Stimulated activated memory B cell treated with anti-CD40 and anti-IgM and Interleukin-4, amounts not matched to agents 10 μg/mL and 1 μg/mL and 100 μg/mL, for 72 hours (primary cell): Measurements from ENCODE around the gene GIMAP4.
"Not testable (repeated sequence)": the region's sequence is repeated elsewhere in the genome, so short reads cannot be mapped to it uniquely, and the experiment has no call there.

Experiments used
- ATAC-seq: fragments of 150-1000 bp; cut with Tn5 transposase; 2 replicates; pipeline ENCODE4 v1.10.0; 2021
- H3K27ac Mint-ChIP-seq: one replicate; pipeline ENCODE4 v1.8.0; 2022; ENCODE audit warnings: mild to moderate bottlenecking, mixed read lengths
- H3K27me3 Mint-ChIP-seq: one replicate; pipeline ENCODE4 v1.8.0; 2022; ENCODE audit warnings: mixed read lengths
- H3K36me3 Mint-ChIP-seq: one replicate; pipeline ENCODE4 v1.8.0; 2022; ENCODE audit warnings: mixed read lengths
- H3K4me1 Mint-ChIP-seq: one replicate; pipeline ENCODE4 v1.8.0; 2022; ENCODE audit warnings: mixed read lengths
- H3K4me3 Mint-ChIP-seq: one replicate; pipeline ENCODE4 v1.8.0; 2022; ENCODE audit warnings: mild to moderate bottlenecking, moderate library complexity, mixed read lengths
- H3K9me3 Mint-ChIP-seq: one replicate; pipeline ENCODE4 v1.8.0; 2022; ENCODE audit warnings: mixed read lengths

The GIMAP4 gene

DNA sequence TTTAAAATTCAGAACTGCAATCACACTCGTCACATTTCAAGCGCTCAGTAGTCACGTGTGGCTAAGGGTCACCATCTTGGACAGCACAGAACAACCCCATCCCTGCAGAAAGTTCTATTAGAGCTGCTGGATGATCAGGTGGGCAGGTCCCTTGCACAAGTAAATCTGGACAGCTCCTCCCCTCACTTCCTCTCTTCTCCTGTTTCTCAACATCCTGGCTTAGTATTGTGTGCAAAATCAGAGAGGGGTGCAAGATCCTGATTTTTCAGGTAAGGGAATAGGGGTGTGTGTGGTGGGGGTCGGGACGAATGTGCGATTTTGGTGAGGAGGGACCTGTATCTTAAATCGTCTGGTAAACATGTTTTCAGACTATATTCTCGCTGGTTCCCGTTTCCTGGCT lies at the start of gene GIMAP4:
Gene GIMAP4 (plus strand): TSS at position 222 of the 400 bp plus-strand sequence. CDS start 2,512 bp downstream, outside the sequence.
- H3K27me3 Mint-ChIP-seq, result peaks cover 36% of the 10 kb centered on the region
- H3K4me3 Mint-ChIP-seq, result no peak within 1 kb of the TSS
- H3K36me3 Mint-ChIP-seq, result no peaks in the 10 kb centered on the region
- ATAC-seq, result no peak
- H3K9me3 Mint-ChIP-seq, result no peaks in the 10 kb centered on the region
- H3K4me1 Mint-ChIP-seq, result peaks cover 11% of the 10 kb centered on the region
- H3K27ac Mint-ChIP-seq, result no peak within 1 kb of the TSS

DNA sequence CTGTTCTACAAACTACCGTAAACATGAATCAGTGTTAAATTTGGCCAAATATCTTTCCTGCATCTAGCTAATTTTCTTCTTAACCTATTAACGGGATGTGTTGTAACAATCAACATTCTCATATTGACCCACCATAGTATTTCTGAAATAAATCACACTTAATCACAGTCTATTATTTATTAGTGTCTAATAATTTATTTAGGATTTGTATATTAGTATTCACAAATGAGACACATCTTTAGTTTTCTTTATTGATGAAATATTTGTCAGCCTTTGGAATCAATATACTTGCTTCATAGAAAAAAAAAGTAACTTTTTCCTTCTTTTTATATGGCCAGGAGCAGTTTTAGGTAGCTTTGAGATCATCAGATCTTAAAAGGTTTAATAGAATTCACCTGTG lies 47.9 kb upstream of the GIMAP4 start:
- Mint-ChIP-seq H3K36me3 (no peaks in the 10 kb centered on the region), H3K9me3 (no peaks in the 10 kb centered on the region), H3K4me1 (peaks cover 7% of the 10 kb centered on the region), H3K27me3 (no peaks in the 10 kb centered on the region), H3K27ac (no peak overlapping the region), H3K4me3 (no peak overlapping the region)
- ATAC-seq, result no peak

DNA sequence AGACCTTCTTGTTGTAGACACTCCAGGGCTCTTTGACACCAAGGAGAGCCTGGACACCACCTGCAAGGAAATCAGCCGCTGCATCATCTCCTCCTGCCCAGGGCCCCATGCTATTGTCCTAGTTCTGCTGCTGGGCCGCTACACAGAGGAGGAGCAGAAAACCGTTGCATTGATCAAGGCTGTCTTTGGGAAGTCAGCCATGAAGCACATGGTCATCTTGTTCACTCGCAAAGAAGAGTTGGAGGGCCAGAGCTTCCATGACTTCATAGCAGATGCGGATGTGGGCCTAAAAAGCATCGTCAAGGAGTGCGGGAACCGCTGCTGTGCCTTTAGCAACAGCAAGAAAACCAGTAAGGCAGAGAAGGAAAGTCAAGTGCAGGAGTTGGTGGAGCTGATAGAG lies 47.0 kb upstream of the GIMAP4 start:
- no peak overlapping the region for H3K4me3 Mint-ChIP-seq
- no peak overlapping the region for H3K27ac Mint-ChIP-seq
- H3K36me3 Mint-ChIP-seq, result no peaks in the 10 kb centered on the region
- no peaks in the 10 kb centered on the region for H3K9me3 Mint-ChIP-seq
- no peak for ATAC-seq
- no peaks in the 10 kb centered on the region for H3K27me3 Mint-ChIP-seq
- H3K4me1 Mint-ChIP-seq, result no peaks in the 10 kb centered on the region

DNA sequence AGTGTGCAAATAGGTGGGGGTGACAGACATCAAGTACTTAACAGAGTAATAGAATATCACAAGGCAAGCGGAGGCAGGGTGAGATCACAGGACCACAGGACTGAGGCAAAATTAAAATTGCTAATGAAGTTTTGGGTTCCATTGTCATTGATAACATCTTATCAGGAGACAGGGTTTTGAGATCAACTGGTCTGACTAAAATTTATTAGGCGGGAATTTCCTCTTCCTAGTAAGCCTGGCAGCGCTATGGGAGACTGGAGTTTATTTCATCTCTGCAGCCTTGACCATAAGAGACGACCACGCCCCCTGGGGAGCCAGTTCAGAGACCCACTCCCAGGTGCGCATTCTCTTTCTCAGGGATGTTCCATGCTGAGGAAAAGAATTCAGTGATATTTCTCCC lies 44.3 kb upstream of the GIMAP4 start:
- not testable (repeated sequence) for H3K4me1 Mint-ChIP-seq, H3K4me3 Mint-ChIP-seq, H3K36me3 Mint-ChIP-seq, ATAC-seq, H3K9me3 Mint-ChIP-seq, H3K27ac Mint-ChIP-seq, H3K27me3 Mint-ChIP-seq

DNA sequence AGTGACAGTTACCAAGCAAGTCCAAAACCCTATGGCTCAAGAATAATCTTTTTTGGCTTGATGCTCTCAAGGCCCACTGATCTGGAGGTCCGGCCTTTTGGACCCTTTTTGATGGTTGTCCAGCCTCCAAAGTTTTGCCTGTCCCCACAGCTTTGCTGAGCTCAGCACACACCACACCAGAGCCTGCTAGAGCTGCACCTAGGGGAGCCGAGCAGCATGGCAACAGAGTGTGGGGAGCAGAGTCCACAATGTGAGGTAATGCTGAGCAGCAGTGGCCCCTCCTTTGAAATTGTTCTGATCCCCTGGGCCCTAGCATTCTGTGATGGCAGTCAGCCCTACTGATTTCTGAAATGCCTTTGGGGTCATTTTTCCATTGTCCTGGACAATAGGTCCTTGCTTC lies 43.2 kb upstream of the GIMAP4 start:
- no peak overlapping the region for H3K27ac Mint-ChIP-seq
- H3K4me3 Mint-ChIP-seq, result no peak overlapping the region
- no peaks in the 10 kb centered on the region for H3K4me1 Mint-ChIP-seq
- no peaks in the 10 kb centered on the region for H3K36me3 Mint-ChIP-seq
- no peaks in the 10 kb centered on the region for H3K27me3 Mint-ChIP-seq
- peaks cover 7% of the 10 kb centered on the region for H3K9me3 Mint-ChIP-seq
- ATAC-seq, result no peak

DNA sequence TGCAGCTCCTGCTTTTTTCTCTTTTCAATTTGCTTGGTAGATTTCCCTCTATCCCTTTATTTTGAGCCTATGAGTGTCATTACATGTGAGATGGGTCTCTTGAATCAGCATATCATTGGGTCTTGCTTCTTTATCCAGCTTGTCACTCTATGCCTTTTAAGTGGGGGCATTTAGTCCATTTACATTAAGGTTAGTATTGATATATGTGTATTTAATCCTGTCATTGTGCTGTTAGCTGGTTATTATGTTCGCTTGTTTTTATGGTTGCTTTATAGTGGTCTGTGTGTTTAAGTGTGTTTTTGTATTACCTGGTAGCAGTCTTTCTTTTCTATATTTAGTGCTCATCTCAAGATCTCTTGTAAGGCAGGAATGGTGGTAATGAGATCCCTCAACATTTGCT lies 35.5 kb upstream of the GIMAP4 start:
- Mint-ChIP-seq H3K36me3 (no peaks in the 10 kb centered on the region), H3K4me1 (no peaks in the 10 kb centered on the region), H3K27me3 (peaks cover 24% of the 10 kb centered on the region), H3K9me3 (peaks cover 21% of the 10 kb centered on the region), H3K27ac (no peak overlapping the region), H3K4me3 (no peak overlapping the region)
- ATAC-seq, result no peak

DNA sequence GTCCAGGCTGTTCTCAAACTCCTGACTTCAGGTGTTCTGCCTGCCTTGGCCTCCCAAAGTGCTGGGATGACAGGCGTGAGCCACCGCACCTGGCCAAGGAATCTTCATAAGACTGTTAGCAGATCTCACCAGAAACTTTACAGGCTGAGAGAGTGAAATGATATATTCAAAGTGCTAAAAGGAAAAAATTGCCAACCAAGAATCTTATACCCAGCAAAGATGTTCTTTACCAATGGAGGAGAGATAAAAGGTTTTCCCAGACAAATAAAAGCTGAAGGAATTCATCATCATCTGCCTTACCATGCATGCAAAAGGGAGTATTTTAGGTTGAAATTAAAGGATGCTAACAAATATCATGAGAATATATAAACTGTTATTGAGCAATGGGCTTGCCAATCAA lies 28.9 kb upstream of the GIMAP4 start:
- no peaks in the 10 kb centered on the region for H3K4me1 Mint-ChIP-seq
- H3K4me3 Mint-ChIP-seq, result no peak overlapping the region
- peaks cover 17% of the 10 kb centered on the region for H3K36me3 Mint-ChIP-seq
- no peak overlapping the region for H3K27ac Mint-ChIP-seq
- peaks cover 24% of the 10 kb centered on the region for H3K9me3 Mint-ChIP-seq
- peaks cover 39% of the 10 kb centered on the region for H3K27me3 Mint-ChIP-seq
- ATAC-seq, result no peak

DNA sequence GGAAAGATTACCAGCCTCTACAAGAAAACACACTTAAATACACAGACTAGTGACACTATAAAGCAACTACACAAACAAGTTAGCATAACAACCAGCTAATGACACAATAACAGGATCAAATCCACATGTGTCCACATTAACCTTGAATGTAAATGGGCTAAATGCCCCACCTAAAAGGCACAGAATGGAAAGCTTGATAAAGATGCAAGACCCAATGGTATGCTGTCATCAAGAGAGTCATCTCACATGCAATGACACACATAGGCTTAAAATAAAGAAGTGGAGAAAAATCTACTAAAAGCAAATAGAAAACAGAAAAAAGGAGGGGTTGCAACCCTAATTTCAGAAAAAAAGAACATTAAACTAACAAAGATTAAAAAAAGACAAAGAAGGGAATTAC lies 14.0 kb upstream of the GIMAP4 start:
- no peak overlapping the region for H3K27ac Mint-ChIP-seq
- peaks cover 43% of the 10 kb centered on the region for H3K27me3 Mint-ChIP-seq
- peaks cover 26% of the 10 kb centered on the region for H3K9me3 Mint-ChIP-seq

DNA sequence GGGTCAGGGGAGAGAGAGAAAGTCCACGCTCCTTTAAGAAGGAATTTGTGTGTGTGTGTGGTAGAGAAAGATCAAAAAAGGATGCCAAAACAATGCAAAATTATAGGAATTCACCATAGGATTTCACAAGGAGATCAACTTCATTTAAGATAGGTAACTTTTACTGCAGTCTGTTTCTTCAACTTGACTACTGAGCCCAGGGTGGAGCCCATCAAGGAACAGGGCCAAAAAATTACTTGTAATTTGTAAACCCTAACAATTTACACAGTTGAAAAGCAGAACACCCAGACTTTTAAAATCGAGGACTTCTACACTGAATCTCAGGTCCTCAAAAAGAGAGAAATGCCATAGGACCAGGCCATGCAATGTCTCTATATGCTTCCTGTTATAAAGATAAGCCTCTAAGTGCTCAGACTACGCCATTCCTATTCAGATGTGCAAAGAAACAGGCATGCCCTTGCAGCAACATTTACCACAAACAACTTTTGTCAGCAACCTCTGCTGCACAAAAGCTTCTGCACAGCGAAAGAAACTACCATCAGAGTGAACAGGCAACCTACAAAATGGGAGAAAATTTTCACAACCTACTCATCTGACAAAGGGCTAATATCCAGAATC lies 10.6 kb upstream of the GIMAP4 start:
- H3K27me3 Mint-ChIP-seq, result peaks cover 35% of the 10 kb centered on the region
- H3K27ac Mint-ChIP-seq, result no peak overlapping the region
- H3K4me3 Mint-ChIP-seq, result no peak overlapping the region
- H3K4me1 Mint-ChIP-seq, result no peaks in the 10 kb centered on the region
- peaks cover 28% of the 10 kb centered on the region for H3K9me3 Mint-ChIP-seq
- H3K36me3 Mint-ChIP-seq, result no peaks in the 10 kb centered on the region
- no peak for ATAC-seq

More for the DNA sequence above, 14.0 kb upstream of the GIMAP4 start:
- Mint-ChIP-seq H3K4me1 (no peaks in the 10 kb centered on the region), H3K4me3 (no peak overlapping the region), H3K36me3 (no peaks in the 10 kb centered on the region)
- ATAC-seq, result no peak

DNA sequence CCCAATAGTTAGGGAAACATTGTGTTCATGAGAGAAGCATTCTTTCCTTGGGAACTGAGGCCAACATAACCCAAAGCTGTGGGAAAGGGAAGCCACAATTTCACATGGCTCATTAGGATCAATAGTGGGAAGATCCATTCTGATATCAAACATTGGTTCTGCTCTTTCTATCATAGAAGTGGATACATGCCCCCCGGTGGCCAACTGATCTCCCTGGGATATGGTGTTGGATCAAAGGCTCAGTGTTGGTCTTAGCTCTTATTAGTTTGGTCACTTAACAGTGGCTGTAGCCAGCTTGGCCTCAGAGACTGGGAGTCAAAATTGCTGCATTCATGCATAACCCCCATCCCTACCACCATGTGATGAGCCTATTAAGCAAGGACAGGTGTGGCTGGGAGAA lies 6.7 kb upstream of the GIMAP4 start:
- Mint-ChIP-seq H3K27ac (no peak overlapping the region), H3K4me3 (no peak overlapping the region), H3K9me3 (peaks cover 13% of the 10 kb centered on the region), H3K4me1 (no peaks in the 10 kb centered on the region), H3K36me3 (no peaks in the 10 kb centered on the region), H3K27me3 (peaks cover 15% of the 10 kb centered on the region)
- no peak for ATAC-seq

DNA sequence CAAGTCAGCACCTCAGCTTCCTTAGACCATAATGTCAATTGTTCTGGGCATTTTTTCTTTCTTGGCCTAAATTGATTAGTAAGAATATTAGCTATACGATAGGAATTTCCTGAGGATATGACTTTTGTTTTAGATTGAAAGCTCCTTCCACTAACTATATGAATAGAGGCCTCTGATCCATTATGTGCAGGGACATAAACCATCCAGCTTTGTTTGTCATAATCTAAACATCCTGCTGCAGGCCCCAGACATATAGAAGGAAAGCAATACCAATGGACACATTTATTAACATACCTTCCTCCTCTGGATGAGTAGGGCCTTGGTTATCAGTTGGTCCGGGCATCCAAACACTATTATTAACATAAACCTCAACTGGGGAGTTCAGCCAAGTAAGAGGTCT lies 4.3 kb upstream of the GIMAP4 start:
- ATAC-seq, result no peak
- no peak overlapping the region for H3K27ac Mint-ChIP-seq
- H3K9me3 Mint-ChIP-seq, result peaks cover 11% of the 10 kb centered on the region
- no peak overlapping the region for H3K4me3 Mint-ChIP-seq
- H3K27me3 Mint-ChIP-seq, result peaks cover 36% of the 10 kb centered on the region
- H3K4me1 Mint-ChIP-seq, result no peaks in the 10 kb centered on the region
- H3K36me3 Mint-ChIP-seq, result no peaks in the 10 kb centered on the region

DNA sequence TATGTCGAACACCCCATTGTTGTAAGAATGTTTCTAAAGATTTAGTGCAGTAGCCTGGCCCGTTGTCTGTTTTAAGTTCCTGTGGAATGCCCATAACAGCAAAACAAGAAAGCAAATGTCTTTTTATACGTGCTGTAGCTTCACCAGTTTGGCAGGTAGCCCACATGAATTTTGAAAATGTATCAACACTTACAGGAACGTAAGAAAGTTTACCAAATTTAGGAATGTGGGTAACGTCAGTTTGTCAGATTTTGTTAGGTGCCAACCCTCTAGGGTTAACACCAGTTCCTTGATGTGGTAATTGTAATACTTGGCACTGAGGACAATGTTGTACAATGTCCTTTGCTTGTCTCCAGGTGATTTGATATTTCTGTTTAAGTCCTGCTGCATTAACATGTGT lies 3.2 kb upstream of the GIMAP4 start:
- Mint-ChIP-seq H3K27me3 (peaks cover 36% of the 10 kb centered on the region), H3K9me3 (peaks cover 11% of the 10 kb centered on the region), H3K4me3 (no peak overlapping the region), H3K4me1 (peaks cover 3% of the 10 kb centered on the region), H3K27ac (no peak overlapping the region), H3K36me3 (no peaks in the 10 kb centered on the region)
- ATAC-seq, result no peak

DNA sequence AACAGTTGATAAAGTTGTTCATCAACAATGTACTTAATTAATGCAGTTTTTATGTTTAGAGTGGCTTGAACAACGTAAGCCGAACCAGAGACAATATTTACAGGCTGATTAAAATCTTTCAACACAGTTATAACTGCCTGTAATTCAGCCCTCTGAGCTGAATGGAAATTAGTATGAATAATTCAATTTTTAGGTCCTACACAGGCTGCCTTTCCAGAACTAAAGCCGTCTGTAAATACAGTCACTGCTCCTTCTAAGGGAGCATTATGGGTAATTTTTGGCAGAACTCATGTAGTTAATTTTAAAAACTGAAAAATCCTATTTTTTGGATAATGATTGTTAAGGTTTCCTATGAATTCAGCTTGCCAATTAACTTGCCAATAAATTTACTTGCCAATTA lies 2.6 kb upstream of the GIMAP4 start:
- Mint-ChIP-seq H3K4me1 (peaks cover 9% of the 10 kb centered on the region), H3K4me3 (no peak overlapping the region), H3K36me3 (no peaks in the 10 kb centered on the region), H3K27ac (no peak overlapping the region), H3K9me3 (peaks cover 9% of the 10 kb centered on the region), H3K27me3 (peaks cover 36% of the 10 kb centered on the region)
- ATAC-seq, result no peak

DNA sequence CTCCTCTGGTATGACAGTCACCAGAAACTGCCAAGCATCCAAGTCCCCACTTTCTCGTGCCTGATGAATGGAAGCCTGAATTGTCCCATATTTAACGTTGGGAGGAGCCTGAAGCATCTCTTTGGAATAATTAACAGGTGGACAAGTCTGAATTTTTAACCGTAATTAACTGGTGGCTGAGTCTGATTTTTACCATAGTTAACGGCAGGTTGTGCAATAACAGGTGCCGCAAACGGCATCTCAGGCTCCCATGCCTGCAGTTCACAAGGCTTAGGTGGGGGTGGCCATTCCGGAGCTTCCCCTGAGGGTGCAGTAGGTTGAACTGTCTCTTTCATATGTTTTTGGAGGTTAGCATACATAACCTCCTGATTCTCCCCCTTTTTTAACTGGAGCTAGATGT lies 2.0 kb upstream of the GIMAP4 start:
- Mint-ChIP-seq H3K27me3 (peaks cover 36% of the 10 kb centered on the region), H3K4me3 (no peak overlapping the region), H3K27ac (no peak overlapping the region), H3K36me3 (no peaks in the 10 kb centered on the region), H3K4me1 (peaks cover 11% of the 10 kb centered on the region), H3K9me3 (peaks cover 5% of the 10 kb centered on the region)
- no peak for ATAC-seq

DNA sequence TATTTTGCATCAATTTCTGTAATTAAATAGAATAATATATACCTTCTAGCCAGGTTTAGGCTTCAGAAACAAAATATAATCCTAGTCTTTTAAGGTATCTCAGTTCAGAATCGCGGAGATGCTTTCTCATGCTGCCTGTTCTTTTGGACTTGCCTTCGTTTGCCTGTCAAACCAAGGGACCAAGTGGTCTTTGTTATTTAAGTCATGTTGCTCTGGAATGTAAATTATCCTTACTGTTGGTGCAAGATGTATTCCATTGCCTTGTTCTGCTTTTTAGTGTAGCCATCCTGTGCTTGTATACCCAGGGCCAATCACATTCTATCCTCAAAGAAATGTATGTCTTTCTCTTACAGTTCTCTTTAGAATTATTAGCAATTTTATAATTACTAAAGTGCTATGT lies 1.1 kb upstream of the GIMAP4 start:
- no peak overlapping the region for H3K4me3 Mint-ChIP-seq
- peaks cover 36% of the 10 kb centered on the region for H3K27me3 Mint-ChIP-seq
- no peak for ATAC-seq
- no peak overlapping the region for H3K27ac Mint-ChIP-seq
- peaks cover 11% of the 10 kb centered on the region for H3K4me1 Mint-ChIP-seq
- H3K36me3 Mint-ChIP-seq, result no peaks in the 10 kb centered on the region
- peaks cover 1% of the 10 kb centered on the region for H3K9me3 Mint-ChIP-seq

DNA sequence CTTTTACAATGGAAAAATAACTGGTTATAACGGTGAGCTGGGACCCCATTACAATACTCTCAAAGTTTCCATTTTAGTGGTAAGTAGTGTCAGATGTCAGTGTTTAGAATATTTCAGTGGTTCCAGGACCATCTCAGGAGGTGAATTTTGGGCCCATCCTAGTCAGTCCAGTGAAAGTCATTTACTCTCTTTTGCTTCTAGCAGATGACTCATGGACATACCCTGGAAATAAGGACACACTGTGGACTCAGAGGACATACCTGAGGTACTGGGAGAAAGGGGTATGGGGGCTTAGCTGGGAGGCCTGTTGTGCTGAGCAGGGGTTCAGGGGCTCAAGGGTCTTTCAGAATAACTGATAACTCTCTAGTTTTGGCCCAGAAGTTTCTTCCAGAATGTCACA lies 618 bp upstream of the GIMAP4 start:
- peaks cover 11% of the 10 kb centered on the region for H3K4me1 Mint-ChIP-seq
- no peak overlapping the region for H3K27ac Mint-ChIP-seq
- H3K9me3 Mint-ChIP-seq, result no peaks in the 10 kb centered on the region
- no peak overlapping the region for H3K4me3 Mint-ChIP-seq
- no peaks in the 10 kb centered on the region for H3K36me3 Mint-ChIP-seq
- no peak for ATAC-seq
- H3K27me3 Mint-ChIP-seq, result peaks cover 36% of the 10 kb centered on the region

DNA sequence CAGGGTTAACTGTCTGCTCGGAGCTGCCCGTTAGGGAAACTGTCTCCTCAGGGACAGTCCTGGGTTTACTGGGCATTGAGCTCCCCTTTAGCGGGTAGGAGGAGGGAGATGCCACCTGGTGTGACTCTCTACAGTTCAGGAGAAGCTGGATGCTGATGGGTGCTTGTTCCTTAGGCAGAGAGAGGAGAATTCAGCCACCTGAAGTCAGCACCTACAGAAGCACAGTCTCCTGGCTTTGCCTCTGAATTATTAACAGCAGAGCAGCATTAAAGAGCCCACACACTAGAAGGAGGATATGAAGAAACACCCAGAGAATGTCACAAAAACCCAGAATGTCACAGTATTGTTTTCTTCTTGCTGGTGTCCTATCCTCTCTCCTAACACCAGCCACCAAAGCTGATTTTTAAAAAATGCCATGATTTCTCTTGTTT lies 696 bp downstream of the GIMAP4 start:
- no peaks in the 10 kb centered on the region for H3K36me3 Mint-ChIP-seq
- H3K9me3 Mint-ChIP-seq, result no peaks in the 10 kb centered on the region

More for the DNA sequence above, 696 bp downstream of the GIMAP4 start:
- Mint-ChIP-seq H3K4me3 (no peak overlapping the region), H3K27ac (no peak overlapping the region), H3K27me3 (peaks cover 36% of the 10 kb centered on the region), H3K4me1 (peaks cover 11% of the 10 kb centered on the region)
- no peak for ATAC-seq
